Endothelial cell of umbilical vein (primary cell): ENCODE data around the gene UNC5C.

Source experiments
- CTCF ChIP-seq, 2 donors: IDR thresholded peaks; 1 replicate in 1 of 2; 2 replicates in 1 of 2; pipeline ENCODE4 v1.5.1; 2011; ENCODE audit warnings: low read length in 2 of 2, mild to moderate bottlenecking in 2 of 2, moderate library complexity in 2 of 2, control low read depth in 1 of 2, inconsistent platforms in 1 of 2, low read depth in 1 of 2; ENCODE audit not compliant: insufficient read depth in 1 of 2; ENCODE audit errors: extremely low read depth in 1 of 2
- POLR2A ChIP-seq: IDR thresholded peaks from 2 replicates; pipeline ENCODE4 v1.6.1; 2012; ENCODE audit warnings: low read depth, mild to moderate bottlenecking, control low read depth, low read length

DNA sequence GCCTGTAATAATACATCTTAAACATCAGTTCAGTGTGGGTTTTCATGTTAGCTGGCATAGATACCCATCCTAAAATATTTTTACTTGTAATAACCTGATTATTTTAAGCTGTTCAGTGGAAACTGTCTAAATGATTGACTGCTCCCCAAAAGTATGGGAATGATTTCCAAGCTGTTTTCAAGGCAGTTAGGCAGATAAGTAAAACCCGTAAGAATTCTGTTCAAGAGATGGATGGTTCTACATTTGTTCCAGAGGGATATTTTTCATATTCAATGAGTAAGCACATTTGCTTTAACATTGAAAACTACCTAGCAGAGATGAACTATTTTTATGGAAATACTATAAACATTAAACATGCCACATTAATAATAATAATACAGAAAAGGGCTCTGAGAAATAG is 161.1 kb downstream of the UNC5C start:
- TF ChIP-seq CTCF (IDR thresholded peaks at IDR 0.05; ENCODE audit: extremely low read depth in 1 of 2, insufficient read depth in 1 of 2, low read depth in 1 of 2, low read length in 2 of 2): no peak
- TF ChIP-seq POLR2A: no peak
